PC-3 (cell line): Measurements from ENCODE around the gene P2RY2.

Experiments used
- EZH2 ChIP-seq: fragments of 300-600 bp; sonication (generic); IDR thresholded peaks from one replicate; pipeline ENCODE4 v1.6.1; 2017; ENCODE audit warnings: antibody characterized with exemption, mild to moderate bottlenecking, low read length; ENCODE audit not compliant: unreplicated experiment
- EZH2phosphoT487 ChIP-seq: fragments of 300-600 bp; sonication (generic); IDR thresholded peaks from 2 replicates; pipeline ENCODE4 v1.6.1; 2018; ENCODE audit warnings: mild to moderate bottlenecking, antibody characterized with exemption, low read length, borderline replicate concordance

DNA sequence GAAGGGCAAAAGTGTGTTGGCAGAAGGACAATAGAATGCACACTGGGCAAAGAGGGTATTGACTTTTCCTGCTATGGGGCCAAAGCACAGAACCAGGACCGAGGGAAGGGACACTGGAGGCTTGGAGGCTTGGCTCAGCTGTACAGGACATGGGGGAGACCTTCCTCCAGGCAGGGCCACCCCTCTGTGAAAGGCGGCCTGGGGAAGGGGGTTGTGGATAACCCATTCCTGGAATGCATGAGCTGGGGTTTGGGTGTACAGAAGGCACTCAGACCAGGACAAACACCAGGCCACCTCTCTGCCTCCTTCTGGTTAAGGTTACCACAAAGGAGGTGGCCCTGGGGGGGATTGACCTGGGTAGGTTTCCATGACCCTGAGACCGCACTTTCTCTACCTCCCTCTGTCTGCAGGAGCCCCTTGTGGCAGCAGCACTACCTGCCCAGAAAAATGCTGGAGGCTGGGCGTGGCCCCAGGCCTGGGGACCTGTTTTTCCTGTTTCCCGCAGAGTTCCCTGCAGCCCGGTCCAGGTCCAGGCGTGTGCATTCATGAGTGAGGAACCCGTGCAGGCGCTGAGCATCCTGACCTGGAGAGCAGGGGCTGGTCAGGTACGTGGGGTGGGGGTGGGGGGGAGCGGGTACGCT, 9.6 kb downstream of the P2RY2 start:
- TF ChIP-seq EZH2 (no peak), EZH2phosphoT487 (no peak)
